GM19468 (cell line): Measurements from ENCODE around the gene PITX2.

Experiments
- ATAC-seq: cut with Tn5 transposase; IDR thresholded peaks from one replicate; pipeline ENCODE4 v1.9.1; 2021; ENCODE audit warnings: mild to moderate bottlenecking, moderate library complexity, moderate number of reproducible peaks; ENCODE audit not compliant: unreplicated experiment; ENCODE audit errors: extremely low read depth

PITX2 gene

GRCh38 chr4:110636680-110637407 is 14.0 kb upstream of the PITX2 start:
- ATAC-seq, result no peak

DNA sequence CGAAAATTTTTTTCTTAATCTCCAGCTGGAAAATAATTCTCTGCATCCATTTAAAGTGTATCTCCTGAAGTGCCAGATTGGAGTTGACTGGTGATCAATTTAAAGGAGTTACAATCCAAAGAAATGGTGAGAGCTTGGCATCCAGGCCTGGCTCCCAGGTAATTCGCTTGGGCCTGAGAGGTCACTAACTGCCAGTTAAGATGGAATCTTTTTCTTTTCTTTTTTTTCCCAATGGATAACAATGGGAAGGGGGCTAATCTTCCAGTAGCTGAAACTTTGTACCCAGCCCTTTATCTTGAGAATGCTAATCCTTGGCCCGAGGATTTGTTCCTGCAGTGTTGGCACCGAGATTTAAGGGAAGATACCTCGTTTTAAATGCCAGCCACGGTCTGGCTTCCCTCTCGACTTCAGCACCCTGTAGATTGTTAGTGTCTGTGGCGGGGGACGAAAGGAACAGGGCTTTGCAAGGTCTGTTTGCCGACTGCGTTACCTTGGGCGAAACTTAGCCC is 13.3 kb upstream of the PITX2 start:
- ATAC-seq, result no peak

GRCh38 chr4:110635163-110635865 is 12.4 kb upstream of the PITX2 start:
- no peak for ATAC-seq

DNA sequence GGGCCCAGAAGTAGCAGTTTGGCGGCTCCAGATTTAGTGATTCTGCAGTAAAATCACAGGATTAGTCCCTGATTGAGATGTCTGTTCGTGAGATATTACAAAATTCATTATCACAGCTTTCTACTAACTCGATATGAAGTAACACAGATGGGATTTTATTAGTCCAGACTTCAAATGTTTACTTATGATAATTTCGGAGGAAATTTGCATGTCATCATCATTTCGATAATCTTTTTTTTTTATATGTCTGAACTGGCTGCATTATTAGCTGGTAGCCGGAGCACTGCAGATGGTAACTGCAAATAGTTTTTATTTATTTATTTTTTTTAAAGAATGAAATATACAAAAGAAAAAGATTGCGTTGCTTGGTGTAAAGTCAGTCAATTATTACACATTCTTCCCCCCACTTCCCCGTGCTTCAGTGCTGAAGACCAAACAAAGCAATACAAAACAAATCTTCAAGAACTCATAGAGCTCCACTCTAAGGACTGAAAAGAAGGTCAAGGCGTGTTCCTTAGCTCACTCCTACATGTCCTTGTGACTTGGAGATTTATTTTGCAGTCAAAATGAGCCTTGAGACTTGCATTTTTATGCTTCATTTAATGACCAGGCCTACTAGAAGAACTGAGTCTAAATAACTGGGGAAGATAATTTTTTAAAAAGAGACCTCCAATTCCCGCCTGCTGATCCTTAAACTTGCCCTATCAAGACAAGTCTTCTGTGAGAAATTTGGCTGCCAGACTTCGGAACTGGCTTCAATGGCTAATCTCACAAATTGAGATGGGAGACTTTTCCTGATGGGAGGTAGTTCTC is 11.7 kb upstream of the PITX2 start:
- no peak for ATAC-seq

- ATAC-seq, result no peak
These were observed 10.8 kb upstream of the PITX2 start for GRCh38 chr4:110633358-110634341.

- ATAC-seq, result no peak
These were observed 9.9 kb upstream of the PITX2 start for GRCh38 chr4:110632506-110633357.

DNA sequence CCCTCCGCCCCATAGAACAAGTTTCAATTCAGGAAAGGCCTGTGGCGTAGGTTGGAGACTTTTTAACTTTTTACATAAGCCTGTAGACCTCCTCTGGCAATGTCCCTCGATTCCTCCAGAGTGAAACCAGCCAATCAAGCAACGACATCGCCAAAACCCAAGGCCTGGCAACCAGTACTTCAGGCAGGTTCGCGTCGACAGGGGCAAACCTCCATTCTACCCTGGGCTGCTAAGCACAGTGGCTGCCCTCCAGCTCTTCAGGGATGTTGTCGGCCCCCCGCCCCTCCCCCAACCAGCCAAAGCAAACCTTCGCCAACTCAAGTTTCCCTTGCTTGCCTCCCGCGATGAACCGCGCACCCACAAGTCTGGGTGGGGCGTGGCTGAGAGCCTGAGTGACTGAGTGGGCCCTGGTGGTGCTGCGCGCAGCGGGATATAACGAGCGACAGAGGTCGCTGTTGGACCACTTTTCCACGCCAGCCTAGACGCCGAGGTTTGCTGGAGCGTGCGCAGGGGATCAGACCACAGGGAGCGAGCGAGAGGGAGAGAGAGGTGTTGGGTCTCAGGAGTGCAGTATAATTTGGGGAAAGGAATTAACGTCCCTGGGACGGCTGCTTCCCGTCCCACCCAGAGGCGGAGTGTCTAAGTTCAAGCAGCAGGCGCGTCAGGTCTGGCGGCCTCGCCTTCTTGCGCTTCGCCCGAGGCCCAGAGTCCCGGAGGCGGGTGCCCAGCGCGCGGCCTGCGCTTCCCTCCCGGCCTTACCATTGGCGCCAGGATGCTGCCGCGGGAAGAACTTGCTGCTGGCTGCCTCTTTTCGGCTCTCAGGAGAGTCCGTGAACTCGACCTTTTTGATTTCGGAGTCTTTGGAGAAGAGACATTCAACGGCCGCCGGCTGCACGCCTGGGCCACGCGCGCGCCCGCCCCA is 9.0 kb upstream of the PITX2 start:
- peak; percentile 94 for ATAC-seq

- no peak for ATAC-seq
These were observed 8.0 kb upstream of the PITX2 start for GRCh38 chr4:110630688-110631402.

DNA sequence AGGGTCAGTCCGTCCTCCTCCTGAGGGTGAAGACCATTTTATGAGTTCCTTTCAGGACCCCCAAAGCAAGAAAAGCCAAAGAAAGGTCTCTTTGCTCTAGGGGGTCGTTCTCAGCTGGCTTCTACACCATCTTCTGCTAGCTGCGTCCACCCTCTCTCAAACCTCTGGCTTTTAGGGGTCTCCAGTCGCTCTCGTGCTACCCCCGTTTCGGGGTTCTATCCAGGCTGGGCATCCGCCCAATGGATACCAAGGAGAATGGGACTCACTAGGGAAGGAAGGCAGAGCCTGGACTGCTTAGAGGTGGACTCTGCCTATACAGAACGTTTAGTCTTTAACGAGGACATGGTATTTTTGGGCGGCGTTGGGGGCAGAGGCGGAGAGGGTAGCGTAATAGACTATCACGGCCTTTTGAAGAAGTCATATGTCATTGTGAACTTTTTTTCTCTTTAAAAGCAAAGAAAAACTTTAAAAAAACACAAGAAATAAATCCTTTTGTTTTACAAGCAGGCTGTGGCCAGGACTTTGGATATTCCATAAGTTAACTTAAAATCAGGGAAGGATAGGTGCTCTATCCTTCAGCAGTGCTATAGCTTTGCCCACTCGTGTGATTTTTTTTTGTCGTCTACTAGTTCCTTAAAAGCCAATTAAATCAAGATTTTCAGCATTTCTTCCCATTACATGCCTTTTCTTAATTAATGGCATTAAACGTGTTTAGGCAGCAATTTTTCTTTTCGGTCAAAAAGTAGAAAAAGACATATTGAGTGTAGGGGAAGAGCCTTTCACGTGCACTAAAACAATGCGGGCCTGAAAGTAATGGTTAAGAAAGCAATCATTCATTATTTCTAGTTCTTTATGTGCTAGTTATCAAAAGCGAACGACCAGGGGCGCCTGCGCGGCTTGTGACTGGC is 7.2 kb upstream of the PITX2 start:
- no peak for ATAC-seq

GRCh38 chr4:110629214-110629754 is 6.4 kb upstream of the PITX2 start:
- no peak for ATAC-seq

- ATAC-seq, result no peak
These were observed 5.9 kb upstream of the PITX2 start for GRCh38 chr4:110628663-110629213.

DNA sequence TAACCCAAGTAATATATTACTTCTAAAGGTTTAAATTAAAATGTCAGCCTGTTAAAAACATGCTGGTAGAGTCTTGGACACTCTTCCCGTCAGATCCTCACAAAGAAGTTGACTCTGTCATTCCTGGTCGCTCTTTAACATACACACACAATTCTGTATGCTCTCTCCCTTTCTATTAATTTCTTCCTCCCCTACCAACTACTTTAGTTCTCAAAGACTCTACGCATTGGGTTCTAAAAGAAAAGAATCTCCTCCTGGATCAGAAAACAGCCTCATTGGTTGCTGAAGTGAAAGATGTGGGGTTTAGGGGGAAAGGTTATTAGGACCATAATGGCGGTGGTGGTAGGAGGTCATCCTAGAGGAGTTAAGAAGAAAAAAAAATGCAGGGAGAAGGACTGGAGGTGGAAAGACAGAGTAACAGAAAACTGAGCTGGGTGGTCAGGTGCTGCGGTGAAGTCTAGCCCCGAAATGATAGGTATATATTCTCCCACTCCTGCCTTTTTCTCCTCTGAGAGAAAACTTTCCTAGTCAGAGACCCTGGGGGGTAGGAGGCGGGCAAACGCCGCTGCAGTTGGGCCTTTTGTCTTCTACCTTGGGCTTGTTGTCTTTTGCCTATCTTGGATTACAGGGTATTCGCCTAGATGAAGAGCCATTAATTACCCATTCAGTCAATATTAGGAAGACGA is 5.2 kb upstream of the PITX2 start:
- ATAC-seq, result no peak

DNA sequence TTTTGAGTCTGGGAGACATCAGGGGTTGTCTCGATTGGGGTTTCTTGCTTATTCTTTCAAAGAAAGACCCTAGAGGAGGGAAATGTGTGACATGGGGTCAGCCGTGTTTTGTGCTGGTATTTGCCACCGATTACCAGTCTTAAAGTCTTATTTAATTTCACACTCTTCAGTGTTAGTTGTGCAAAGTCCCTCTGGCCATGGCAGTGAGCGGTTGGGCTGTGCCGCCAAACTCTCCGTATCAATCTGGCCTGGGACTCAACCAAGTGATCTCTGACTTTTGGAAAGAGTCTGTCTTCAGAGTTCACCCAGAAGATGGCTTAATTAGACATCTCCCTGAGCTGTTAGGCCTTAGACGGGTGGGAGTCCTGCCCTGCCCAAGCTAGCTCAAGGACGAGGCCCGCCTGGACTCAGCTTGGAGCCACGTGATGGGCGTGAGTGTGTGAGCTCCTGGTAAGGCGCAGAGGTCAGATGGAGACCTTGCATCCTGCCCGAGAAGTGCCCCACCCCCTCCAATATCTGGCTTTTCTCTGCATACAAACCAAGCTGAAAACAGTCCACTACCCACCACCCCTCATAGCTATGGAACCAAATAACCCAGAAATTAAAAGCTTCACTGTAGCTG is 3.8 kb upstream of the PITX2 start:
- no peak for ATAC-seq

DNA sequence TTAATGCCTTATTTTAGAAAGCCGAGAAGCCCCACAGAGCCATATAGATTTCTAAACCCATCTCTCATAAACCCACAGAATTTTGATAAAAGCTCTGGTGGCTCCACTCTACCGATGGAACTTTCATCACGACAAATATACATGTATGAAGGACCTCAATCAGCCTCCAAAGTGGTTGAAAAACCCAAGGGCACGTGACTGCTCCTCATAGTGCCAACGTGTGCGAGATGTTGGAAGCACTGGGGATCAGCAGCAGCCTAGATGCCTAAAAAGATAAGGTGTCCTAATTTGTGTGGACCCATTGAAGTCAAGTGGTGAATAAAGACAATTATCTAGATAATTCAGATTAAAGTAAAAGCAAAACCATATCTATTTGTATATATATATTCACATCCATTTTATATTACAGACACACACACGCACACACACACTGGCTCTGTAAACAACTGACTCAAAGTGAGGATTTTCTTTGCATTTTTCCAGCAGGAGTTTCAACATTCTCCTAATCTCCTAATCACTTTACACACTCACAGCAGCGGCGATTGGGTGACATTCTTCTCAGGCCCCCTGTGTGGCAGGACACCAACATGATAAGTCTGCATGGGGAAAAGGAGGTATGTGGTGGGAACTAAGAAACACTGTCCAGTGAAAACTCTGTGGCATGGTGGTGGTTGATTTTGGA is 2.8 kb upstream of the PITX2 start:
- ATAC-seq, result no peak
